ENCODE data around the gene SMIM35. TPM values are rescaled to one million over a fixed set of nuclear protein-coding genes. Genes with fewer than 3 reads are reported as not detected.

Gene SMIM35
- total RNA-seq, 1 donor from 2014 or later, result not detected

DNA sequence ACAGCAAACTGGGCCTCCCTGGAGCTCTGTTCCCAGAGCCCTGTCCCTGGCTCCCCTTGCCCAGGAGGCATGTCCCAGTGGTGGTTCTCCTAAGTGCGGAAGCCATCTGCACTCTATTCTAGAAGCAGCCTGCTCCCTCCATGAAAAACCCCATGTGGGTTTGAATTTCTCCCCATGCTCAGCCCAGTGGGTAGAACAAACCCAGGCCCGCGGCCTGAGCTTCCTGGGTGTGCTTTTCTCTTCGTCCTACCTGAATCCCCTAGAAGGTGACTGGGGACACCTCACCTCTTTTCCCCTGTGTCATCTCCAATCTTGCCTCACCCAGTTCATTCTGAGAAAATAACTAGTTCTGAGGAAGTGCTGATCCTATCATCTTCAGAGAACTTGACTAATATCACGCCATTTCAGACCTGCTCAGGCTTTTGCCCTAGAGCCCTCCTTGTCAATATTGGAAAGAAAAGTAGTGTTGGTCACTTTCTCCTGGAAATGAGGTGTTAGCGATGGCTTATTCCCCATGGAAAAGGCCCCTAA is 84.7 kb downstream of the SMIM35 start:
- no peak for ATAC-seq

DNA sequence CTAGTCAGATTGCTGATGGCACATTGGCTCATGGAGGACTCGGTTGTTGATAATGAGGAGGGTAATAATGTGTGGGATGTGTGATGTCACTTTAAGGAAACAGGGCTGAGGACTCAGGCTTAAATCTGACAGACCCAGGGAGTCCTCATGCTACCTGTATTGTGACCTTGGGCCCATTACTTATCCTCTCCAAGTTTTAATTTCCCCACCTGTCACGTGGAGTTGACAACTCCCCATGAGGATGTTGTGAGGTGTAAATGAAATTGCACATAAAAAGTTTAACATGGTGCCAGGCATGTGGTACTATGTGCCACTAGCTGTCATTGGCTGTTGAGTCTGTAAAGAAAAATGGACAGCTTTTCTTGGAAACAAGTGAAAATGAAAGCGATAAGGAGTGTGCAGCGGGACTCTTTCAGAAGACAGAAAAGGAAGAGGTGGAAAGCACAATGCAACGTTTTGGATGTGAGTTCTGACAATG is 85.2 kb downstream of the SMIM35 start:
- ATAC-seq, result no peak

DNA sequence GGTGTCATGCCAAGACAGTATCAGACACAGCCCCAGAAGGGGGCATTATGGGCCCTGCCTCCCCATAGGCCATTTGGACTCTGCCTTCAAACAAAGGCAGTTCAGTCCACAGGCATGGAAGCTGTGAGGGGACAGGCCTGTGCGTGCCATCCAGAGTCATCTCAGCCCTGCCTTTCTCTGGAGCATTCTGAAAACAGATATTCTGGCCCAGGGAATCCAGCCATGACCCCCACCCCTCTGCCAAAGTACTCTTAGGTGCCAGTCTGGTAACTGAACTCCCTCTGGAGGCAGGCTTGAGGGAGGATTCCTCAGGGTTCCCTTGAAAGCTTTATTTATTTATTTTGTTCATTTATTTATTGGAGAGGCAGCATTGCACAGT is 85.9 kb downstream of the SMIM35 start:
- no peak for ATAC-seq

DNA sequence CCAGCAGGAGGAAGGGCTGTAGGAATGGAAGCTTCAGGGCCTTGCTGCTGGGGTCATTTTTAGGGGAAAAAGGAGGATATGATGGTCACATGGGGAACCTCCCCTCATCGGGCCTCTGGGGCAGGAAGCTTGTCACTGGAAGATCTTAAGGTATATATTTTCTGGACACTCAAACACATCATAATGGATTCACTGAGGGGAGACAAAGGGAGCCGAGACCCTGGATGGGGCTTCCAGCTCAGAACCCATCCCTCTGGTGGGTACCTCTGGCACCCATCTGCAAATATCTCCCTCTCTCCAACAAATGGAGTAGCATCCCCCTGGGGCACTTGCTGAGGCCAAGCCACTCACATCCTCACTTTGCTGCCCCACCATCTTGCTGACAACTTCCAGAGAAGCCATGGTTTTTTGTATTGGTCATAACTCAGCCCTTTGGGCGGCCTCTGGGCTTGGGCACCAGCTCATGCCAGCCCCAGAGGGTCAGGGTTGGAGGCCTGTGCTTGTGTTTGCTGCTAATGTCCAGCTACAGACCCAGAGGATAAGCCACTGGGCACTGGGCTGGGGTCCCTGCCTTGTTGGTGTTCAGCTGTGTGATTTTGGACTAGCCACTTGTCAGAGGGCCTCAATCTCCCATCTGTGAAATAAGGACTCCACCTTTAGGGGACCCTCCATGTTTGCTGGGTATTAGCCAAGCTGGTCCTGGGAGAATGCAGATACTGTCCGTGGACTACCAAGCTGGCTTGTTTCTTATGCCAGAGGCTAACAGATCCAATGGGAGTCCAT is 86.5 kb downstream of the SMIM35 start:
- no peak for ATAC-seq

DNA sequence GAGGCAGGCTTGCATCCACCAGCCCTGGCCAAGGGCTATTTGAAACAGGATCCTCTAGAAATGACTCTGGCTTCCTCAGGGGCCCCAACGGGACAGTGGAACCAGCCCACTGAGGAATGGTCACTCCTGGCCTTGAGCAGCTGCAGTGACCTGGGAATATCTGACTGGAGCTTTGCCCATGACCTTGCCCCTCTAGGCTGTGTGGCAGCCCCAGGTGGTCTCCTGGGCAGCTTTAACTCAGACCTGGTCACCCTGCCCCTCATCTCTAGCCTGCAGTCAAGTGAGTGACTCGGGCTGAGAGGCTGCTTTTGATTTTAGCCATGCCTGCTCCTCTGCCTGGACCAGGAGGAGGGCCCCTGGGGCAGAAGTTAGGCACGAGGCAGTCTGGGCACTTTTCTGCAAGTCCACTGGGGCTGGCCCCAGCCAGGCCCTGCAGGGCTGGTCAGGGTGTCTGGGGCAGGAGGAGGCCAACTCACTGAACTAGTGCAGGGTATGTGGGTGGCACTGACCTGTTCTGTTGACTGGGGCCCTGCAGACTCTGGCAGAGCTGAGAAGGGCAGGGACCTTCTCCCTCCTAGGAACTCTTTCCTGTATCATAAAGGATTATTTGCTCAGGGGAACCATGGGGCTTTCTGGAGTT is 87.3 kb downstream of the SMIM35 start:
- ATAC-seq, result no peak

DNA sequence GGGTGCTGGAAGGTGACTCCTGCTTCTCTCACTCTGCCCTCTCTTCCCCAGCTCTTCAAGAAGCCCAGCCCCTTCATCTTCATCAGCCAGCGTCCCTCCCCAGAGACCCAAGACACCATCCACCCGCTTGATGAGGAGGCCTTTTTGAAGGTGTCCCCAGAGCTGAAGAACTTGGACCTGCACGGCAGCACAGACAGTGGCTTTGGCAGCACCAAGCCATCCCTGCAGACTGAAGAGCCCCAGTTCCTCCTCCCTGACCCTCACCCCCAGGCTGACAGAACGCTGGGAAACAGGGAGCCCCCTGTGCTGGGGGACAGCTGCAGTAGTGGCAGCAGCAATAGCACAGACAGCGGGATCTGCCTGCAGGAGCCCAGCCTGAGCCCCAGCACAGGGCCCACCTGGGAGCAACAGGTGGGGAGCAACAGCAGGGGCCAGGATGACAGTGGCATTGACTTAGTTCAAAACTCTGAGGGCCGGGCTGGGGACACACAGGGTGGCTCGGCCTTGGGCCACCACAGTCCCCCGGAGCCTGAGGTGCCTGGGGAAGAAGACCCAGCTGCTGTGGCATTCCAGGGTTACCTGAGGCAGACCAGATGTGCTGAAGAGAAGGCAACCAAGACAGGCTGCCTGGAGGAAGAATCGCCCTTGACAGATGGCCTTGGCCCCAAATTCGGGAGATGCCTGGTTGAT is 88.0 kb downstream of the SMIM35 start:
- ATAC-seq, result no peak

DNA sequence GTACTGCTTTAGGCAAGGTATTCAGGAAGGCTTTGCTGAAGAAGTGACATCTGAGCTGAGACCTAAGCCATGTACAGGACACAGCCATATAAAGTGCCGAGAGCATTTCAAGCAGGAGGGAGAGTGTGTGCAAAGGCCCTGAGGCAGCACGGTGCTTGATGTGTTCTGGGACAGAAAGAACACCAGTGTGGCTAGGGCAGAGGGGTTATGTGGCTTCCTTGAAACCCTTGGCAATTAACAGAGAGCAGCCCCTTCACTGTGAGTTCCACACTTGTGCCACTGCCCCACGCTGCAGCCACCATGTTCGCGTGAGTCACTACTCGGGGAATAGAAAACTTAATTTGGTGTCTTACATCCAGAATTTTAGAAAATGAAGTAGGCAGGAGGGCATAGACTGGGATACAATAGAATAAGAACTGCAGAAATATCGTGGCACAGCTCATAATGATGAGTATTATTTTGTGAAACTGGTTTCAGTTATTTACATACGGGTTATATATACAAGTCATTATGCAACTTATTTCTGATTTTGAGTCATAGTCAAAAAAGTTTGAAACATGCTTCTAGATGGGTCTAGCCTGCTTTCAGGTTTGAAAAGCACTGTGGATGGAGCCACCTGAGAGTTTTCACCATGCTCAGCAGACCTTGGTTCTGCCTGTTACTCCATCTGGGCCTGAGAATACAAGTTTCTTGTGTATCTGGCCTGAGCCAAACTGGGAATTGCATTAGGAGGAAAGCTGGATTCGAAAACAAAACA is 88.8 kb downstream of the SMIM35 start:
- ATAC-seq, result no peak

DNA sequence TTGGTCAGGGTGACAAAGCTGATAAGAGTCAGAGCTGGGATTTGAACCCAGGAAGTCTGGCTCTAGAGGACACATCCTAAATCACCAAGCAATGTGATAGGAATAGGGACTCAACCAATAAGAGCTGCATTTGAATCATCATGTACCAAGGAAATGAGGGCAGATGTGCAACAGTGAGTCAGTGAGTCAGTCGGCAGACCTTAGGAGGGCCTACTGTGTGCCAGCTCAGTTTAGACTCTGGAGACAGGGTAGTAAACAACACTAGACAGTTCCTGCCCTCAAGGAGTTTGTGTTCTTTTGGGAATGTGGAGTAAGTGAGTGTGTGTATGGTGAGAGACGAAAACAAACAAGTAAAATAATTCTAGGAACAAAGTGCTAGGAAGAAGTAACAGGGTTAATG is 89.4 kb downstream of the SMIM35 start:
- no peak for ATAC-seq

DNA sequence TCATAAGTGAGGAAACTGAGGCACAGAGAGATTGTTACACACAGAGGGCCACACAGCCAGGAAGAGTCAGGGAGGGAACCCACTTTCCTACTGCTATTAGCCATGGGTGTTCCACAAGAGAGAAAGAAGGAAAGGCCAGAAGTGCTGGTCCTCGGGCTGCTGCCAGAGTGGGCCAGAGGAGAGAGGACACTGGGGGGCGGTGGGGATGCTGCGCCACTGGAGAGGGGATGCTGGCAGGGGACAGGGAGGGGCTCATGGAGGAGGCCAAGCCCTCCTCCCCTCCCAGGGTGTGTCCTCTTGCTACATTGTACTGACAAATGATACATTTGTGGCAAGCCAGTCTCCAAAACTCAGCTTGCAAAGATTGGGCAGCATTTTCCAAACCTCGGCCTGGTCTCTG is 90.7 kb downstream of the SMIM35 start:
- no peak for ATAC-seq

DNA sequence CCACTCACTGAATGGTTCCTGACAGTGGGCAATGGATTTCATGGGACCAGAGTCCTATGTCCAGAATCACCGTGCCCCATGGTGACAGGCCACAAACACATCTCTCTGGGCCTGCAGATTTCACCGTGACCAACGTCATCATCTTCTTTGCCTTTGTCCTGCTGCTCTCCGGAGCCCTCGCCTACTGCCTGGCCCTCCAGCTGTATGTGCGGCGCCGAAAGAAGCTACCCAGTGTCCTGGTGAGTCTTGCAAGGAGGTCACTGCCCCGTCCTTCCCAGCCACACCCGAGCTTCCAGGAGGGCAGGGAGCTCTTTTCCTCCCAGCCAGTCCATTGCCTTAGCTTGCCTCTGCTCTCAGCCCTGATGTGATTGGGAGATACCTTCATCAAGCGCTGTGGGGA is 91.3 kb downstream of the SMIM35 start:
- no peak for ATAC-seq

DNA sequence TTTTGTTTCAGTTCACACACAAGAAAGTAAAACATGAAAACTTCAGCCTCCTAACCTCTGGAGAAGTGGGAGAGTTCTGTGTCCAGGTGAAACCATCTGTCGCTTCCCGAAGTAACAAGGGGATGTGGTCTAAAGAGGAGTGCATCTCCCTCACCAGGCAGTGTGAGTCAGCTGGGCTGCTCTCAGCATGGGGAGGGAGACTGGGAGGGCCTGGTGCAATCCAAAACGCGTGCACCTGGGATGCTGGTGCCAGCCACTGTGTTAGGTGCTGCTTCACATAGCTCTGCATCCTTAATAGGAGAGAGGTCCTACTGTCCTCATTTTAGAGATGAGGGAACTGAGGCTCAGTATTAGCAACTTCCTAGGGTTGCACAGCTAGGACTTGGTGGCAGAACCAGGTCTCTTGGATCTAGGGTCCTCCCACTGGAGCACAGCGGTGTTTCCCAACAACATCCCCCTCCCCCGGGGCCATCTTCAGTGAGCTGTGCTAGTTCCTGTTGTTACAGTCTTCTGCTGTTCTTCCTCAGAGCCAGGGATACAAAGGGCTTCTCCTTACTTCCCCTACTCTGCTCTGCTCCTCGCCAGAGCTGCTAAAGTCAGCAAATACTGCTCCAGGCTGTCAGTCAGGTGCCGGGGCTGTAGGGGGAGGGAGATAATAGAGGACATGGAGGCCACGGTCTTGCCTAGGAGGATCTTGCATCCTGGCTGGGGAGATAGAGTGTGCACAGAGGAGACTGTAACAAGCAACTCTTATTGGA is 92.6 kb downstream of the SMIM35 start:
- peak; percentile 12 for ATAC-seq

DNA sequence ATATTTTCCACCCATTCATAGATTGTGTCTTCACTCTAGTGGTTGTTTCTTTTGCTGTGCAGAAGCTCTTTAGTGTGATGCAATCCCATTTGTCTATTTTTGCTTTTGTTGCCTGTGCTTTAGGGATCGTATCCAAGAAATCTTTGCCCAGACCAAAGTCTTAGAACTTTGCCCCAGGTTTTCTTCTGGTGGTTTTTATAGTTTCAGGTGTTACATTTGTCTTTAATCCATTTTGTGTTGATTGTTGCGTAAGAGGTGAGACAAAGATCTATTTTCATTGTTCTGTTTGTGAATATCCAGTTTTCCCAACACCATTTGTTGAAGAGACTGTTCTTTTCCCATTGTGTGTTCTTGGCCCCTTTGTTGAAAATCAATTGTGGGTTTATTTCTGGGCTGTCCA is 94.1 kb downstream of the SMIM35 start:
- ATAC-seq, result no peak

DNA sequence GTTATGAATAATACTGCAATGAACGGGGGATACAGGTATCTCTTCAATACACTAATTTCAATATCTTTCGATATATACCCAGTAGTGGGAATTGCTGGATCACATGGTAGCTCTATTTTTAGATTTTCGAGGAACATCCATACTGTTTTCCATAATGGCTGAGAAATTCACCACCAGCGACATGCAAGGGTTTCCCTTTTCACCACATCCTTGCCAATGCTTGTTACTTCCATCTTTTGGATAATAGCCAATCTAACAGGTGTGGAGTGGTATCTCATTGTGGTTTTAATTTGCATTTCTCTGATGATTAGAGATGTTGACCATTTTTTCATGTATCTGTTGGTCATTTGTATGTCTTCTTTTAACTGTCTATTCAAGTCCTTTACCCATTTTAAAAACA is 94.6 kb downstream of the SMIM35 start:
- no peak for ATAC-seq

DNA sequence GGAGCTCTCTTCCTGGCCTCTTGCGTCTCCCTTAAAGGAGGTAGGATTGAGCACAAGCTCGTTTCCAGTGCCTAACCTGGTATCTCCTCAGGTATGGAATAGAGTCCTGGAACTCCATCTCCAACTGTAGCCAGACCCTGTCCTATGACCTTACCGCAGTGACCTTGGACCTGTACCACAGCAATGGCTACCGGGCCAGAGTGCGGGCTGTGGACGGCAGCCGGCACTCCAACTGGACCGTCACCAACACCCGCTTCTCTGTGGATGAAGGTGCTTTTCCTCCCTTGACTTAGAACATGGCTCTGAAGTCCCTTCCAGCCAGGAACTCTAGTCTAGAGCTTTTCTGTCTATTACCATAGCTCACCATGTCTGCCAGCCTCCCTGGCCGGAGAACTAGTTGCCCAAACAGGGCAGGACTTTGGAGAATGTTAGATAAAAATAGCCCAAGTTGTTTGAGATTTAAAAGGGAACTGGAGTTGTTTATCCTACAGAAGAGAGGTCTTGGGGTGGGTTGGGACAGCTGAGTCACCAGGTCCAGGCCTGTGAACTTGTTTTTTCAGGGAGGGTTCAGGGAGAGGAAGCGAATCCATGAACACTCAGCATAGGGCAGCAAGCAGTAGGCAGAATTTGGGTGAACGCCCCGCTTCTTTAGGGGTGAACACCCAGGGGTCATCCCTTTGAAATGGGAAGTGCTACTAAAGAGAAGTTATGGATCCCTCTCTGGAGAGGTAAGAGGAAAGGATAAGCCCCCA is 97.2 kb downstream of the SMIM35 start:
- ATAC-seq, result no peak

DNA sequence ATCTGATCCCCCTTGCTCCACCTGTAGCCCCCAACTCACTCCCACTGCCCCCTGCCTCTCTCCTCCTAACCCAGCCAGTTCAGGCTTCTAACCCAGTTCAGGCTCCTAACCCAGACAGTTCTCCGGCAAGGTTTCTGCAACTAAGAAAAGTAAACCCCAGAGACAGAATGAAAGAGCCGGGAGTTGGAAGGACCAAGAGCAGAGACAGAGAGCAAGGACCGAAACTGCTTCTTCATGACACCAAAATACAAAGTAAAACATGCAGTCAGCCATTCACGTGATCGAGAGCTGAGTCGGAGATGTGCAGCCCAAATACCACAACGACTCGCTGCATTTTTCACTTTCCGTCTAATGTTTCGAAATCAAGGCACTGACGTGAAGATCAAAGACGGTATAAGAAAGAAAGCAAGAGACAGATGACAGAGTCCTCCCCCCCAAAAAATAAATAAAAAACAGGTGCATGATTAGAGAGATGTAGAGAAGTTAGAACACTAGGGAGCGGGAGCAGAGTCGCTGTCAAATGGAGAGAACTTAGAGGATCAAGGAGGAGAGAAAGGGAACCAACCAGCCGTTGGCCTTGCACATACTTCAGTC is 99.7 kb downstream of the SMIM35 start:
- no peak for ATAC-seq

DNA sequence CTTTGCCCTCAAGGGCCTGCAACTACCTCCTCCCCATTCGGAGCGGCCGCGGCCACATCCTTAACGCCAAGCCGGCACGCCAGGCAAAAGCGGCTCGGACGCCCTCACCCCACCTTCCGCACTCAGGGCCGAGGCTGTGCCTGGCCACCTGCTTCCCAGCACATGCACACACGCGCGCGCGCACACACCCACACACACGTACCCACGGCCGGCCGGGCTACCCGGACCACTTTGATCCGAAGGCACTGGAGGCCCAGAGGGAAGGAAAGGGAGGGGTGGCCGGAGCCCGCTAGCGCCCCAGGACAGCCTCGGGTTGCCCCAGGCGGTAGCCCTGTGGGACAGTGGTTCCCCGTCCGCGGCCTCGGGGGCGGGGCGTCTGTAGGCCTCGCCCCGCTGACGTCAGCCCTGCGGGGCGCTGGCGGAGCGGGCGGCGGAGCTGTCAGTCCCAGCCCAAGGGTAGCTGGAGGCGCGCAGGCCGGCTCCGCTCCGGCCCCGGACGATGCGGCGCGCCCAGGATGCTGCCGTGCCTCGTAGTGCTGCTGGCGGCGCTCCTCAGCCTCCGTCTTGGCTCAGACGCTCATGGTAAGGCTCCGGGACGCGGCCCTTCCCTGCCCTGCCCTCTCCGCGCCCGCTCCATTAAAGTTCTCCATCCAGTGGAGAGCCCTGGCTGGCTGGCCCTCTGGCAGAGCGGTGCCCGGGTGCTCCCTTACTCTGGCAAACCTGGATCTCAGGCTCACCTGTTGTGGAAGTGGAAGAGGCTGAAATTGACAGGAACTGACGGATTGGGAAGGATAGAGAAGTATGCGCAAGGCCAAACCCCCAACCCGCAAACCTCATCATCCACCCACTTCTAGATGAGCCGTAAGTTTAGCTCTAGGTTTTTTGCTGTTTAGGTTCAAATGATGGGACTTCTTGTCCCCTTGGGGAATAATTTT is 100.5 kb downstream of the SMIM35 start, which contains the start of gene IL10RA:
Gene IL10RA (plus strand): TSS at position 442 of the 935 bp plus-strand sequence. CDS start 74 bp downstream, at position 516.
- peak; percentile 90 for ATAC-seq

DNA sequence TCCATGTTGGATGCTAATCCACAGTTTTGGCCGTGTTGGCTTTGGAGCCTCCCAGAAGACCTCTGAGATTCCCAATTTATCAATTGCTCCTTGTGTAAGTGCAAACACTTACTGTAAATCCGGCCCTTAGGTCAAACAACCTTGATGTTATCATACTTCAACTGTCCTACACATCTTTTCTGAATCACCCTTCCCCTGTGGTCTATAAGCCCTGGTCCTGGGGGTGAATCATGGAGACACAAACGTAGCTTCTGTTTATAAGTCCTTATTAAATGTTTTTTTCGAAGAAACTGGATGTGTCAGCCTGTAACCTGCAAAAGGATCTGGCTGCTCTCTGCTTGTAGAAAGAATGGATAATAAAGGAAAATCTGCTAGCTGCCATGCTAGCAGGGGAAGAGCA is 102.3 kb downstream of the SMIM35 start:
- ATAC-seq, result no peak

DNA sequence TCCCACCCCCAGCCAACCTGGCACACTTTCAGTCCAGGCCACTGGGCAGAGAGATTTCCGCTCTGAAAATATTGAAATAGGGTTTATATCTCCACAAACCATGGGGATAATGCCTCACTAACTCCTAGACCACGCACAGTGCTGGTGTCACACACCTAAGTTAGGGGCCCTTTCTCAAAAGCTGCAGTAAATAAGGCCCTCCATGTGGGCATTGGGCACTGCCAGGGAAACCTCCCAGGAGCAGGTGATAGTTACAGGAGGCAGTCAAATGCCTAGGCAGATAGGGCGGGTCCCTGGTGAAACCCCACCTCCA is 103.6 kb downstream of the SMIM35 start:
- no peak for ATAC-seq

DNA sequence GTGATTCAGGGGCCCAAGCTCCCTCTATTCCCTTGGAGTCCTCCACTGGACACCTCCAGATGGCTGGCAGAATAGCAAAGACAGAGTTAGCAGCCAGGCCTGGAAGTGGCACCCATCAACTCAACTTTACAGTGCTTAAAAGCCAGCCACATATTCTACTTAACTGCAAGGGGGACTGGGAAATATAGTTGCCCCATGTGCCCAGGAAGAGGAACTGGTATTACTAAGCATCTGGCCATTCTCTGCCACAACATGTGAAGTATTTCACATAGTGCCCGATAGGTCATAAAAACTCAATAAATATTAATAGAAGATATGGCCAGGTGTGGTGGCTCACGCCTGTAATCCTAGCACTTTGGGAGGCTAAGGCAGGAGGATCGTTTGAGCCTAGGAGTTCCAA is 106.0 kb downstream of the SMIM35 start:
- no peak for ATAC-seq

DNA sequence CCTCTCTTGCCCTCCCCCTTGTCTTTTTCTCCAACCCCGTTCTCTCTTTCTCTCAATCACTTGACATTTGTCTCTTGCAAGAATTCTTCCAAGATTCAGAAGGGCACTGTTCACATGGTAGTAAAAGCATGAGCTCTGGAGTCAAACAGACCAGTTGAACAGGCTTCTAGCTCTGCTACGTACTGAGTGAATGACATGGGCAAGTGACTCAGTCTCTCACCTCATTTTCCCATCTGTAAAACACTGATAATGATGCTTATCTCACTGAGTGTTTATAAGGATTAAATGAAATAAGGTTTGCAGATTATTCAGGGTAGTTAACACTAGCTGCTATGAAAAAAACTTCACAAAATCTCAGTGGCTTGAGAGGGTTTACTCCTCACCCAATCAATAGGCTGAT is 106.5 kb downstream of the SMIM35 start:
- peak; percentile 61 for ATAC-seq
